Heart left ventricle (tissue), 16 donors: ENCODE measurements around the gene UBN2. TPM values are rescaled to one million over a fixed set of nuclear protein-coding genes. Genes with fewer than 3 reads are reported as not detected.
A peak's percentile ranks its signal among the peaks of the same experiment; 100 is the strongest.

Experiments
- ATAC-seq, 4 donors: fragments of 200-7000 bp; cut with Tn5 transposase; one replicate each; pipeline ENCODE4 v1.9.1; 2020 to 2022; ENCODE audit warnings: moderate library complexity in 4 of 4, mild to moderate bottlenecking in 3 of 4, moderate number of reproducible peaks in 1 of 4
- DNase-seq, 5 donors: peaks; one replicate each; pipeline ENCODE4 v3.0.0-alpha.2; 2020
- H3K27ac ChIP-seq, 12 donors: fragments of 200-600 bp; sonication (generic) in 4 of 12; one replicate each; pipeline versions ENCODE4 v1.5.0 to v1.8.0; 2016 to 2022; ENCODE audit warnings: mild to moderate bottlenecking in 2 of 12
- H3K27me3 ChIP-seq, 9 donors: fragments of 200-600 bp; sonication (generic) in 2 of 9; one replicate each; pipeline versions ENCODE4 v1.5.1 to v1.8.0; 2016 to 2022; ENCODE audit warnings: mild to moderate bottlenecking in 3 of 9
- H3K36me3 ChIP-seq, 9 donors: fragments of 200-600 bp; sonication (generic) in 2 of 9; one replicate each; pipeline versions ENCODE4 v1.5.0 to v1.8.0; 2018 to 2022; ENCODE audit warnings: mild to moderate bottlenecking in 2 of 9
- H3K4me1 ChIP-seq, 12 donors: fragments of 200-600 bp; sonication (generic) in 4 of 12; one replicate each; pipeline versions ENCODE4 v1.5.0 to v1.8.0; 2016 to 2022; ENCODE audit warnings: mild to moderate bottlenecking in 3 of 12
- H3K4me3 ChIP-seq, 12 donors: fragments of 200-600 bp; sonication (generic) in 4 of 12; one replicate each; pipeline versions ENCODE4 v1.5.0 to v1.8.0; 2017 to 2022; ENCODE audit warnings: mild to moderate bottlenecking in 9 of 12, moderate library complexity in 4 of 12
- H3K9me3 ChIP-seq, 12 donors: fragments of 200-600 bp; sonication (generic) in 4 of 12; one replicate each; pipeline versions ENCODE4 v1.5.0 to v1.8.0; 2016 to 2022; ENCODE audit warnings: mild to moderate bottlenecking in 1 of 12
- POLR2A ChIP-seq, 2 donors: fragments of 450-650 bp; IDR thresholded peaks; one replicate each; pipeline ENCODE4 v1.6.1; 2017; ENCODE audit warnings: antibody characterized with exemption in 2 of 2, mild to moderate bottlenecking in 2 of 2, moderate library complexity in 2 of 2
- WGBS, 4 donors: extraction: QIAGEN DNeasy Blood & Tissue Kit in 2 of 4; methylation state at CpG; one replicate each; pipeline versions ENCODE4 v1.1.5 to v1.1.7; 2013 to 2018; 5-methylcytosine and 5-hydroxymethylcytosine counted together
- intact Hi-C, 10 donors: fragments of 100-400 bp; cut with DNase I; formaldehyde crosslinking; loops; one replicate each; pipeline versions ENCODE4 v1.11.1 to v1.14.2; 2022
- long read RNA-seq, 3 donors: library from polyadenylated mRNA; unstranded; transcript quantifications; one replicate each; pipeline ENCODE4 v2.0.0, GENCODE V29; 2020 to 2021
- polyA plus RNA-seq, 2 donors: library from polyadenylated mRNA; stranded (reverse); fragments of 200-250 nt; gene quantifications; one replicate each; pipeline ENCODE4 v1.2.3, GENCODE V29; 2013
- total RNA-seq, 9 donors: library from RNA; depleted of rRNA in 2 of 9; stranded (reverse); fragments of >200 nt in 2 of 9; fragmentation: NEBNext Ultra II Directional in 3 of 9; extraction: Animal tissue kit (Norgen Biotek cat#: 25700) in 3 of 9; gene quantifications; one replicate each; pipeline versions ENCODE4 v1.1.0 to v1.2.4, GENCODE V29; 2016 to 2023
- TF ChIP-seq, protein P1 (sequence below), 12 donors: fragments of 200-600 bp; sonication (generic) in 4 of 12; IDR thresholded peaks; one replicate each; pipeline versions ENCODE4 v1.5.0 to v1.8.0; 2018 to 2022; ENCODE audit warnings: antibody characterized with exemption in 12 of 12, mild to moderate bottlenecking in 5 of 12
- donor health status: ischemic (EF 13 %, LVEDD 7.1; RV severe dilation, severe dysfunction).
- donor health status: healthy with polysubstance abuse.
- donor health status: DM: no; HTN: yes; CAD: no.
- donor health status: DM: no; HTN: no; CAD: no.
- donor health status: ischemic (EF 25% LVEDD 6.9; RV normal size, moderate dysfunction).
- donor health status: ischemic (EF 25% LVEDD 5.7; RV mildly dilated, moderate dysfunction).
- donor health status: healthy.
- donor health status: DM: yes; HTN: yes; CAD: no.
- donor health status: ischemic (EF 35%, LVEDD 5.7; RV mildly dilated, moderate dysfunction).
- donor health status: nonischemic (EF 11% LVEDD 7.7; RV severe dilation, severe dysfunction).
- donor health status: DM: yes; HTN: yes; CAD: no.
- donor health status: PGD.
- donor health status: ischemic (EF 29% LVEDD 5.4; RV normal size, mild dysfunction).
- donor health status: nonischemic (EF 23%, LVEDD 6.1; RV moderate dilation, normal function).

UBN2 gene
- total RNA-seq (10 to 100 TPM in 8 of 9 donors, 1 to 10 TPM in 1; 7.9 to 26.9 (median 16.7) TPM), polyA plus RNA-seq (1 to 10 TPM; 3.3 to 3.4 TPM)
- long read RNA-seq, donor 1, partial matches to known transcripts: 1 of 1 reads
- long read RNA-seq, donor 1, other reads (novel, unspliced or antisense): 0 of 1 reads
- long read RNA-seq, donor 2, partial matches to known transcripts: 1 of 3 reads
- long read RNA-seq, donor 2, other reads (novel, unspliced or antisense): 2 of 3 reads
- long read RNA-seq, donor 3, partial matches to known transcripts: 0 of 2 reads
- long read RNA-seq, donor 3, other reads (novel, unspliced or antisense): 2 of 2 reads

DNA sequence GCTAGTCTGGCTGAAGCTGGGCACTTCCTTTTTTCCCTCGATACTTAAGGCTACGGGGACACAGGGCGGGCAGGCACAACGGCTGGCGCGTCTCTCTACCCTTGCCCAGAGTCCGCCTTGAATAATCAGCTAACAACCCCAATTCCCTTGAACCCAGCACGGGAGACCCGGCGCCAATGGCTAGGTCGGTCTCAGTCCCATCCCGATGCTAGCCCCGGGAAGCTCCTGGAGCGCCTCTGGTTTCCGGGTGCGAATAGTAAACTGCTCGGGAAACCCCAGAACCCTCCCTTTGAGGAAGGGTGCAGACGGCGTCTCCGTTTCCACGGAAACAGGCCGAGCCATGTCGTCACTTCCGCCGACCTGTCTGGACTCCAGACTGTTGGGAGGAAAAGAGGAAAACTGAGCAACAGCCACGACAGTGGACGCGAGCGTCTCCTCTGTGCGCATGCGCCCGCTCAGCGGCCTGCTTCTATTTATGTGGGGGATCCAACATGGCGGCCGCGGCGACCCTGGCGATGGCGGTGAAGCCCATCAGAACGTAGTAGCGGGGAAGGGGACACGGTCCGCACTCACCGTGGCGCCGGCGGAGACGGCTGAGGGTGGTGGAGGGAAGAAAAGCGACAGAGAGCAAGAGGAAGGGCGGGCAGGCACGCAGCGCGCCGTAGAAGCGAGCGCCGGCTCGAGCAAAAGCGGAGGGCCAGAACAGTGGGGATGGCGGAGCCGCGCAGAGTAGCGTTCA lies at the start of gene UBN2:
Gene UBN2 (plus strand): TSS at position 464 of the 739 bp plus-strand sequence. CDS start 248 bp downstream, at position 712.
- no peaks in the 10 kb centered on the region for H3K27me3 ChIP-seq

DNA sequence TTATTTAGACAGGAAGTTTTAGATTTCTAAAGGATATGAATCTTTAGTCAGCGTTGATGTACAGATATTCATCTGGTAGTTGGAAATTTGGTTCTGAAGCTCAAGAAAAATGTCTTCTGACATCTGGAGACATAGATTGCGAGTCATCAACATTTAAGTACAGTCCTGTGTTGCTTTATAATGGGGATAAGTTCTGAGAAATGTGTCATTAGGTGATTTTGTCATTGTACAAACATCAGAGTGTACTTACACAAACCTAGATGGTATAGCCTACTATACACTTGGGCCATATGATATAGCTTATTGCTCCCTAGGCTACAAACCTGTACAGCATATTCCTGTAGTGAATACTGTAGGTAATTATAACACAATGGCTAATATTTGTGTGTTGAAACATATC lies 49.6 kb upstream of the UBN2 start:
- Histone ChIP-seq H3K4me3 (no peak overlapping the region), H3K27ac (no peak overlapping the region), H3K27me3 (no peaks in the 10 kb centered on the region), H3K9me3 (no peaks in the 10 kb centered on the region), H3K4me1 (no peaks in the 10 kb centered on the region), H3K36me3 (peaks cover 0 to 57% (median 12%) of the 10 kb centered on the region in 9 donors)
- no peak for TF ChIP-seq POLR2A (IDR thresholded peaks at IDR 0.05)
- TF ChIP-seq, protein P1, sequence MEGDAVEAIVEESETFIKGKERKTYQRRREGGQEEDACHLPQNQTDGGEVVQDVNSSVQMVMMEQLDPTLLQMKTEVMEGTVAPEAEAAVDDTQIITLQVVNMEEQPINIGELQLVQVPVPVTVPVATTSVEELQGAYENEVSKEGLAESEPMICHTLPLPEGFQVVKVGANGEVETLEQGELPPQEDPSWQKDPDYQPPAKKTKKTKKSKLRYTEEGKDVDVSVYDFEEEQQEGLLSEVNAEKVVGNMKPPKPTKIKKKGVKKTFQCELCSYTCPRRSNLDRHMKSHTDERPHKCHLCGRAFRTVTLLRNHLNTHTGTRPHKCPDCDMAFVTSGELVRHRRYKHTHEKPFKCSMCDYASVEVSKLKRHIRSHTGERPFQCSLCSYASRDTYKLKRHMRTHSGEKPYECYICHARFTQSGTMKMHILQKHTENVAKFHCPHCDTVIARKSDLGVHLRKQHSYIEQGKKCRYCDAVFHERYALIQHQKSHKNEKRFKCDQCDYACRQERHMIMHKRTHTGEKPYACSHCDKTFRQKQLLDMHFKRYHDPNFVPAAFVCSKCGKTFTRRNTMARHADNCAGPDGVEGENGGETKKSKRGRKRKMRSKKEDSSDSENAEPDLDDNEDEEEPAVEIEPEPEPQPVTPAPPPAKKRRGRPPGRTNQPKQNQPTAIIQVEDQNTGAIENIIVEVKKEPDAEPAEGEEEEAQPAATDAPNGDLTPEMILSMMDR (IDR thresholded peaks at IDR 0.05): no peak
- no peak for ATAC-seq
- DNase-seq: no peak
- WGBS, 4 donors: 91 to 95% (median 93%) methylated on average over 2 of the region's 2 CpGs
- intact Hi-C loops: no loop called here

More for the DNA sequence above, at the start of gene UBN2:
- DNase-seq (peak; percentile 95 to 98 (median 96)), ATAC-seq (peak; percentile 98 to 99 (median 98))
- peak in 1 of 2 donors; percentile 79 for TF ChIP-seq POLR2A (IDR thresholded peaks at IDR 0.05)
- TF ChIP-seq, protein P1 (IDR thresholded peaks at IDR 0.05): no peak
- peaks cover 0 to 46% (median 22%) of the 10 kb centered on the region in 12 donors for H3K4me1 ChIP-seq
- peak within 1 kb of the TSS; percentile 86 to 97 (median 96) for H3K27ac ChIP-seq
- H3K9me3 ChIP-seq: no peaks in the 10 kb centered on the region
- 0% methylated on average over 34 to 63 of the region's 63 CpGs for WGBS, 4 donors
- H3K4me3 ChIP-seq: peak within 1 kb of the TSS; percentile 73 to 100 (median 95)
- intact Hi-C loops: loop anchor here in 3 of 10 donors (1.0 to 10.0 kb wide), 4 partner anchors 96 to 216 kb away; partner anchors contain the start of gene FMC1 (in 1 of the 3)
- no peaks in the 10 kb centered on the region for H3K36me3 ChIP-seq

DNA sequence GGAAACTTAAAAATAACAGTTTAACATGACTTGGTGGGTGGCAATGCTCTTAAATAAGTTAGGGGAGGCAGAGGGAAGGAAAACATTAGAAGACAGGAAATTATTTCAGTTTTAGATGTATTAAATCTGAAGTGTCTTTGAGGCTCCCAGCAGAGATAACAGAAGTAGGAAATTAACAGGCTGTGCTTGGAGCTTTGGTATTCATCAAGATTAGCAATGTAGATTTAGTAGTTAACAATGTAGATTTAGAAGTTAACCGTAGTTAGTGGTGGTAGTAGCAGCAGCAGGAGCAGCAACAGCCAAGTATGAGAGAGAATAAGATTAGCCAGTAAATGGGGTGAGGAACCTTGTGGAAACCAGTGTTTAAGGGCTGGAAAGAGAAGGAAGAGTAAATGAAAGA lies 48.7 kb upstream of the UBN2 start:
- Histone ChIP-seq H3K27ac (no peak overlapping the region), H3K4me3 (no peak overlapping the region), H3K36me3 (peaks cover 0 to 57% (median 12%) of the 10 kb centered on the region in 9 donors), H3K27me3 (no peaks in the 10 kb centered on the region), H3K9me3 (no peaks in the 10 kb centered on the region), H3K4me1 (no peaks in the 10 kb centered on the region)
- intact Hi-C loops: no loop called here
- ATAC-seq (no peak), DNase-seq (no peak)
- TF ChIP-seq, protein P1 (IDR thresholded peaks at IDR 0.05): no peak
- no peak for TF ChIP-seq POLR2A (IDR thresholded peaks at IDR 0.05)
- 41 to 51% (median 45%) methylated on average over 1 of the region's 1 CpG for WGBS, 4 donors

DNA sequence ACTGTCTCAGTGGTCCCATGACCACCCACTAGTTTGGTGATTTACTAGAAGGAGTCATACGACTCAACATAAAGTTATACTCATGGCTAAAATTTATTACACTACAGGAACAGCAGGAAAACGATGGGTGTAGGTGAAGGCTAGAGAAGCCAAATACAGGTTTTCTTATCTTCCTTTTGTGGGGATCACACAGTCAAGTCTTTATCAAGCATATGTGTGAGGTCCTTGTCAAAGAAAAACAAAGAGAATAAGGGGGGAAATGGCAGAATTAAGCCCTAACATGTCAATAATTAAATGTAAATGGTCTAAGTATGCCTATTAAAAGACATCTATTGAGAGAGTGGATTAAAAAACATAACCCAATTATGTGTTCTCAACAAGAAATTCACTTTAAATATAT lies 47.8 kb upstream of the UBN2 start:
- Histone ChIP-seq H3K27me3 (no peaks in the 10 kb centered on the region), H3K4me3 (no peak overlapping the region), H3K9me3 (no peaks in the 10 kb centered on the region), H3K4me1 (no peaks in the 10 kb centered on the region), H3K27ac (no peak overlapping the region), H3K36me3 (peaks cover 0 to 65% (median 12%) of the 10 kb centered on the region in 9 donors)
- TF ChIP-seq, protein P1 (IDR thresholded peaks at IDR 0.05): no peak
- no peak for TF ChIP-seq POLR2A (IDR thresholded peaks at IDR 0.05)
- intact Hi-C loops: no loop called here
- DNase-seq (no peak), ATAC-seq (no peak)
- WGBS, 4 donors: 47 to 70% (median 55%) methylated on average over 2 of the region's 2 CpGs
